ENCODE measurements around the gene RNASE12.
"Not testable (repeated sequence)": the region's sequence is repeated elsewhere in the genome, so short reads cannot be mapped to it uniquely, and the experiment has no call there.

Gene RNASE12

DNA sequence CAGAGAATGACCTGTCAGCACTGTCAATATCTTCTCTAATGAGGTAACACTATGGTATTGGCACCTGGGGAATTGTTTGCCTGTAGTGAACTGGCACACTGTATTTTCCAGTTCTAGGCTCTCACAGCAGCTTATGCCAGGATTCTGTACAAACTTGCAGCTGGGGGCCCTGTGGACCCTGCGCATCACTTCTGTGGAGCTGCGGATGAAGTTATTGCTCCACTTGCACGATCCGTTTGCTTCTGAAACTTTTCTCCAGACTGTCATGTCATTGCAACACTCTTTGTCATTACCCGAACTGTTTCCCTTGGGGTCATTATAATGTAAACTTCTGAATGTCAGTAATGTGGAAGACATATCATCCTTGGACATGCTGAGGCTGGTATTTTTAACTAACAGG is 7.3 kb downstream of the RNASE12 start:
- POLR2A ChIA-PET (ENCODE audit: low non-redundant PET) = no interaction called here
- no peak for DNase-seq (ENCODE audit: low spot score)
- CTCF ChIA-PET = no interaction called here
- H3K27ac ChIP-seq = no peak overlapping the region
- TF ChIP-seq, protein P1, sequence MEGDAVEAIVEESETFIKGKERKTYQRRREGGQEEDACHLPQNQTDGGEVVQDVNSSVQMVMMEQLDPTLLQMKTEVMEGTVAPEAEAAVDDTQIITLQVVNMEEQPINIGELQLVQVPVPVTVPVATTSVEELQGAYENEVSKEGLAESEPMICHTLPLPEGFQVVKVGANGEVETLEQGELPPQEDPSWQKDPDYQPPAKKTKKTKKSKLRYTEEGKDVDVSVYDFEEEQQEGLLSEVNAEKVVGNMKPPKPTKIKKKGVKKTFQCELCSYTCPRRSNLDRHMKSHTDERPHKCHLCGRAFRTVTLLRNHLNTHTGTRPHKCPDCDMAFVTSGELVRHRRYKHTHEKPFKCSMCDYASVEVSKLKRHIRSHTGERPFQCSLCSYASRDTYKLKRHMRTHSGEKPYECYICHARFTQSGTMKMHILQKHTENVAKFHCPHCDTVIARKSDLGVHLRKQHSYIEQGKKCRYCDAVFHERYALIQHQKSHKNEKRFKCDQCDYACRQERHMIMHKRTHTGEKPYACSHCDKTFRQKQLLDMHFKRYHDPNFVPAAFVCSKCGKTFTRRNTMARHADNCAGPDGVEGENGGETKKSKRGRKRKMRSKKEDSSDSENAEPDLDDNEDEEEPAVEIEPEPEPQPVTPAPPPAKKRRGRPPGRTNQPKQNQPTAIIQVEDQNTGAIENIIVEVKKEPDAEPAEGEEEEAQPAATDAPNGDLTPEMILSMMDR (conservative IDR thresholded peaks at IDR 0.05; ENCODE audit: low read depth) = no peak

DNA sequence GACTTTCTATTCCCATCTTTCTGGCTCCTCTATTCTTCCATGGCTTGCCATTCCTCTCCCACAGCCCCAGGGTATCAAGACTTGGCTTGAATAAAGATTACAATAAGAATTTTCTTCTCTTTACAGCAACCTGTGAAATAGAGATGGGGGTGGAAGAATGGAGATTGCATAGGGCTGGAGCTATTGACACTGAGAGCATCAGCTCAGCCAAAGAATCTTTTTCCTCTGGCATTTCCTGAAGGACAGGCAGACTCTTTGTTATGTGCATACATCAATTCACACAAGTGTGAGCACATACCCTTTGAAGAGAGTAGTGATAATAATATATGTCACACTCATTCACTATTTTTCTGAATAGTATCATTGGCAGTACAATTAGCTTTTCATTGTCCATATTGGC is 8.0 kb downstream of the RNASE12 start:
- POLR2A ChIA-PET (ENCODE audit: low non-redundant PET) = no interaction called here

DNA sequence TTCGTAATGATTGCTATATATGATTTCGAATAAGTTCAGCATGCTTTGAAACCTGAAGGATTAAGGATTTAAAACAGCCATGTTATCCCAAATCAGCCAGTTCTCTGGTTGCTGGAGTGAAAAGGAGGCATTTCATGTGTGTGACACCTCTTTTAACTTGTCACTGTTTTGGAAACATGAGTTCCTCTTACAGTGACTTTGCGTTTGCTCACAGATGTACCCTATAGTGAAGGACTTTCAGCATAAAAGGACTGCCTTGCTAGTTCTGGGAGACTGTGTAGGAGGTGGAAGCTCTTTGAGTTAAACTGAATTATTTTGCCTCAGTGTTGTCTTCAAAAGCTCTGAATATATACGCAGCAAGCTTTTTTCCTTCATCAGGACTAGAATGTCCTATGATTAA is 10.9 kb downstream of the RNASE12 start:
- CTCF ChIA-PET = interaction anchor here (0.7 kb wide), 1 partner anchor 803 kb away, joined by 3 read pairs; no protein-coding TSS in a partner anchor
- no peak overlapping the region for H3K27ac ChIP-seq
- POLR2A ChIA-PET (ENCODE audit: low non-redundant PET) = no interaction called here
- DNase-seq (ENCODE audit: low spot score) = no peak
- TF ChIP-seq, protein P1 (conservative IDR thresholded peaks at IDR 0.05; ENCODE audit: low read depth) = no peak

More for the DNA sequence above, 8.0 kb downstream of the RNASE12 start:
- no peak overlapping the region for H3K27ac ChIP-seq
- TF ChIP-seq, protein P1 (conservative IDR thresholded peaks at IDR 0.05; ENCODE audit: low read depth) = no peak
- CTCF ChIA-PET = interaction anchor here (1.0 kb wide), 1 partner anchor 68 kb away, joined by 3 read pairs; no protein-coding TSS in a partner anchor
- DNase-seq (ENCODE audit: low spot score) = no peak

DNA sequence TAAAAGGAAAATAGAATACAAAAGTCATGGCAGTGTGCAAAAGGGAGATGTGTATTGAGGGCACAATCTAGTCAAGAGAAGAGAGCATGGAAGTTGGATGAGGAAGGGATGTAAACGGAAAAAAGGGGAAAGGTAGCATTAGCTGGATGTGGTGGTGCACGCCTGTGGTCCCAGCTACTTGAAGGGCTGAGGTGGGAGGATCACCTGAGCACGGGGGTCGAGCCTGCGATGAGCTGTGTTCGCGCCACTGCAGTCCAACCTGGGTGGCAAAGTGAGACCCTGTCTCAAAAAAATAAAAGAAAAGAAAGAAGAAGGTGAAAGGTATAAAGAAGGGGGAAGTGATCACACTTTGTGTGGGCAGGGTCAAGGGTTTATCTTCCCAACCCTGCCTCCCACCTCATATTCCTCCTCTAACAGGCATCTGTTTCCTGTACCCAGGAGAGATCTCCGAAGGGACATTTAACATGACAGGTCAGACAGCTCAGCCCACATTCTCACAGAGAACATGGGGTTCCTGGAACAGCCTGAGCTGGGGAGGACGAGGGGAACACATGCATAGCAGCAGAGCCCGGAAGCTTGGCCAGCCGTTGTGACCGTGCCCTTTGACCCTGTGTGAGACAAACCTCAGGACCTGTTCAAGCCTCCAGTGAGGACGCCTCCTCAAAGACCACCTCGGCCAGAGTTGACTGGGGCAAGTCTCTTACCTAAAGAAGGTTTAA is 12.2 kb downstream of the RNASE12 start:
- TF ChIP-seq, protein P1 (conservative IDR thresholded peaks at IDR 0.05; ENCODE audit: low read depth) = no peak
- DNase-seq (ENCODE audit: low spot score) = no peak
- POLR2A ChIA-PET (ENCODE audit: low non-redundant PET) = no interaction called here
- CTCF ChIA-PET = no interaction called here
- H3K27ac ChIP-seq = no peak overlapping the region

DNA sequence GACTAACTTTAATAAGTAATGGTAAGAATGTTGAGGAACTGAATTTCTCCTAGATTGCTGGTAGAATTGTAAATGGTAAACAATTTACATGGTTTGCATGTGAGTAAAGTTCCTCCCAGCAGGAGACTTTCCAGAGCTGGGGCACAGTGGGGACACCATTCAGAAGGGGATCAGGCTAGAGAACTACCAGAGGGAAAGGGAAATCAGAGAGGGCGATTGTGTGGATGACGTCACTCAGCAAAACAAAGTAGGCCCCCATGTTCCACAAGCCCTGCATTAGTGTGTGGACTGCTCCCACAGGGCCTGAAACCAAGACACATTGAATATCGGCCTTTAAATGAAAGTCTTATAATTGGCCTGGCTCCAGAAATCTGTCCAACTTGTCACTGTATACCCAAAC is 12.9 kb downstream of the RNASE12 start:
- H3K27ac ChIP-seq = no peak overlapping the region
- ChIA-PET POLR2A (ENCODE audit: low non-redundant PET) (no interaction called here), CTCF (no interaction called here)
- DNase-seq (ENCODE audit: low spot score) = no peak
- TF ChIP-seq, protein P1 (conservative IDR thresholded peaks at IDR 0.05; ENCODE audit: low read depth) = no peak

DNA sequence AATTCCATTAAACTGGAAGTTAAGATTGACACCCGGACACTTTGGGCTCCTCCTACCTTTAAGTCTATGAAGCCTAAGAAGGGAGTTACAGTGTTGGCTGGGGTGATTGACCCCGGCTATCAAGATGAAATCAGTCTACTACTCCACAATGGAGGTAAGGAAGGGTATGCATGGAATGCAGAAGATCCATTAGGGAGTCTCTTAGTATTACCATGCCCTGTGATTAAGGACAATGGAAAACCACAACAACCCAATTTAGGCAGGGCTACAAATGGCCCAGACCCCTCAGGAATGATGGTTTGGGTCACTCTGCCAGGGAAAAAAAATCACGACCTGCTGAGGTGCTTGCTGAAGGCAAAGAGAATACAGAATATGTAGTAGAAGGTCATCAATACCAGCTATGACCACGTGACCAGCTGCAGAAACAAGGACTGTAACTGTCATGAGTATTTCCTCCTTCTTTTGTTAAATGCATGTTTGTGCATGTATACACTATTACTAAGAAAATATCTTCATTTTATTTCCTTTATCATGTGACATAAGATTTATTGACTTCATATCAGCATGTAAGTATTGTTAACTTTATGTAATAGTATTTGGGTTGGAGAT is 18.7 kb downstream of the RNASE12 start:
- POLR2A ChIA-PET (ENCODE audit: low non-redundant PET); DNase-seq (ENCODE audit: low spot score); H3K27ac ChIP-seq; CTCF ChIA-PET: not testable (repeated sequence)

DNA sequence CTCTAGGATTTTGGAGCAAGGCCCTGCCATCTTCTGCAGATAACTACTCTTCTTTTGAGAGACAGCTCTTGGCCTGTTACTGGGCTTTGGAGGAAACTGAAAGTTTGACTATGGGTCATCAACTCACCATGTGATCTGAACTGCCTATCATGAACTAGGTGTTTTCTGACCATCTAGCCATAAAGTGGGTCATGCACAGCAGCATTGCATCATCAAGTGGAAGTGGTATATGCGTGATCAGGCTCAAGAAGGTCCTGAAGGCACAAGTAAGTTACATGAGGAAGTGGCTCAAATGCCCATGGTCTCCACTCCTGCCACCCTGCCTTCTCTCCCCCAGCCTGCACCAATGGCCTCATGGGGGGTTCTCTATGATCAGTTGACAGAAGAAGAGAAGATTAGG is 20.5 kb downstream of the RNASE12 start:
- CTCF ChIA-PET = interaction anchor here (0.6 kb wide), 1 partner anchor 62 kb away, joined by 3 read pairs; no protein-coding TSS in a partner anchor
- DNase-seq (ENCODE audit: low spot score); POLR2A ChIA-PET (ENCODE audit: low non-redundant PET); H3K27ac ChIP-seq: not testable (repeated sequence)

DNA sequence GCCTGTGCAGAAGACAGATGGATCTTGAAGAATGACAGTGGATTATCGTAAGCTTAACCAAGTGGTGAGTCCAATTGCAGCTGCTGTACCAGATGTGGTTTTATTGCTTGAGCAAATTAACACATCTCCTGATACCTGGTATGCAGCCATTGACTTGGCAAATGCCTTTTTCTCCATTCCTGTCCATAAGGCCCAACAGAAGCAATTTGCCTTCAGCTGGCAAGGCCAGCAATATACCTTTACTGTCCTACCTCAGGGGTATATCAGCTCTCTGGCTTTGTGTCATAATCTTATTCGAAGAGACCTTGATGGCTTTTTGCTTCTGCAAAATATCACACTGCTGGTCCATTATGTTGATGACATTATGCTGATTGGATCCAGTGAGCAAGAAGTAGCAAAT is 21.3 kb downstream of the RNASE12 start:
- DNase-seq (ENCODE audit: low spot score); H3K27ac ChIP-seq; POLR2A ChIA-PET (ENCODE audit: low non-redundant PET): not testable (repeated sequence)
- CTCF ChIA-PET = interaction anchor here (0.6 kb wide), 1 partner anchor 27 kb away, joined by 3 read pairs; no protein-coding TSS in a partner anchor
